NCI-H2196 treated with DMSO at 0.1 percent for 48 hours (cell line): ENCODE results near the gene PPP4R3B.
"Not testable (repeated sequence)": the region's sequence is repeated elsewhere in the genome, so short reads cannot be mapped to it uniquely, and the experiment has no call there.

Source experiments
- DNase-seq: peaks from one replicate; lab custom pipeline; 2025; ENCODE audit not compliant: unreplicated experiment; lab: John Stamatoyannopoulos, UW

The PPP4R3B gene

GRCh38 chr2:55596795-55597194 lies 20.6 kb downstream of the PPP4R3B start:
- not testable (repeated sequence) for DNase-seq

- DNase-seq: no peak
Observed at GRCh38 chr2:55595536-55595935, 21.9 kb downstream of the PPP4R3B start.

GRCh38 chr2:55592130-55592529 lies 25.3 kb downstream of the PPP4R3B start:
- no peak for DNase-seq

- no peak for DNase-seq
Observed at GRCh38 chr2:55590810-55591440, 26.5 kb downstream of the PPP4R3B start.

GRCh38 chr2:55585451-55586080 lies 31.9 kb downstream of the PPP4R3B start:
- no peak for DNase-seq

- DNase-seq: no peak
Observed at GRCh38 chr2:55581874-55582547, 35.4 kb downstream of the PPP4R3B start.

- no peak for DNase-seq
Observed at GRCh38 chr2:55581435-55581834, 36.0 kb downstream of the PPP4R3B start.

GRCh38 chr2:55569002-55569401 lies 48.4 kb downstream of the PPP4R3B start:
- not testable (repeated sequence) for DNase-seq

- DNase-seq: no peak
Observed at GRCh38 chr2:55567298-55567697, 50.1 kb downstream of the PPP4R3B start.

- no peak for DNase-seq
Observed at GRCh38 chr2:55565613-55566012, 51.8 kb downstream of the PPP4R3B start.

GRCh38 chr2:55560855-55561254 lies 56.6 kb downstream of the PPP4R3B start:
- no peak for DNase-seq

GRCh38 chr2:55556809-55557208 lies 60.6 kb downstream of the PPP4R3B start:
- no peak for DNase-seq

GRCh38 chr2:55555977-55556376 lies 61.4 kb downstream of the PPP4R3B start:
- DNase-seq: no peak

GRCh38 chr2:55553321-55553720 lies 64.1 kb downstream of the PPP4R3B start:
- no peak for DNase-seq

GRCh38 chr2:55550368-55551102 lies 66.9 kb downstream of the PPP4R3B start:
- DNase-seq: no peak

GRCh38 chr2:55547679-55548078 lies 69.7 kb downstream of the PPP4R3B start:
- DNase-seq: not testable (repeated sequence)

GRCh38 chr2:55547001-55547400 lies 70.4 kb downstream of the PPP4R3B start:
- DNase-seq: no peak

- DNase-seq: no peak
Observed at GRCh38 chr2:55530539-55531081, 86.8 kb downstream of the PPP4R3B start.

- no peak for DNase-seq
Observed at GRCh38 chr2:55526174-55526573, 91.2 kb downstream of the PPP4R3B start.

- no peak for DNase-seq
Observed at GRCh38 chr2:55524884-55525437, 92.5 kb downstream of the PPP4R3B start.
